EL (cell line): ENCODE measurements around the gene KIAA1217.

Experiments used
- DNase-seq: peaks from one replicate; pipeline ENCODE4 v3.0.0-alpha.2; 2016

The KIAA1217 gene

GRCh38 chr10:24515481-24515880 is 306.5 kb downstream of the KIAA1217 start:
- no peak for DNase-seq

- no peak for DNase-seq
Observed at GRCh38 chr10:24518411-24518810, 309.5 kb downstream of the KIAA1217 start.

GRCh38 chr10:24518981-24519597 is 310.2 kb downstream of the KIAA1217 start:
- DNase-seq, result peak; percentile 66

GRCh38 chr10:24519950-24520349 is 311.0 kb downstream of the KIAA1217 start:
- DNase-seq, result no peak

GRCh38 chr10:24524314-24524713 is 315.4 kb downstream of the KIAA1217 start:
- DNase-seq, result no peak

GRCh38 chr10:24526085-24526649 is 317.2 kb downstream of the KIAA1217 start:
- DNase-seq, result no peak

- no peak for DNase-seq
Observed at GRCh38 chr10:24528946-24529345, 320.0 kb downstream of the KIAA1217 start.

GRCh38 chr10:24531439-24531838 is 322.5 kb downstream of the KIAA1217 start:
- no peak for DNase-seq

GRCh38 chr10:24533981-24534380 is 325.0 kb downstream of the KIAA1217 start:
- DNase-seq, result no peak

GRCh38 chr10:24536636-24537035 is 327.7 kb downstream of the KIAA1217 start:
- no peak for DNase-seq

GRCh38 chr10:24541239-24541753 is 332.4 kb downstream of the KIAA1217 start:
- no peak for DNase-seq

GRCh38 chr10:24542314-24543270 is 333.7 kb downstream of the KIAA1217 start:
- DNase-seq, result no peak

- DNase-seq, result no peak
Observed at GRCh38 chr10:24544776-24545175, 335.8 kb downstream of the KIAA1217 start.

GRCh38 chr10:24545585-24545984 is 336.6 kb downstream of the KIAA1217 start:
- DNase-seq, result no peak

GRCh38 chr10:24550680-24551079 is 341.7 kb downstream of the KIAA1217 start:
- no peak for DNase-seq

GRCh38 chr10:24551161-24551560 is 342.2 kb downstream of the KIAA1217 start:
- DNase-seq, result no peak

GRCh38 chr10:24552346-24553016 is 343.5 kb downstream of the KIAA1217 start:
- peak; percentile 14 for DNase-seq

- DNase-seq, result no peak
Observed at GRCh38 chr10:24553051-24553612, 344.2 kb downstream of the KIAA1217 start.

GRCh38 chr10:24554036-24554435 is 345.1 kb downstream of the KIAA1217 start:
- DNase-seq, result no peak

- no peak for DNase-seq
Observed at GRCh38 chr10:24556126-24556749, 347.3 kb downstream of the KIAA1217 start.

GRCh38 chr10:24556750-24557742 is 348.1 kb downstream of the KIAA1217 start:
- peak; percentile 59 for DNase-seq
